ENCODE results near the gene CHRNA9.
"Not testable (repeated sequence)": the region's sequence is repeated elsewhere in the genome, so short reads cannot be mapped to it uniquely, and the experiment has no call there.

The CHRNA9 gene

DNA sequence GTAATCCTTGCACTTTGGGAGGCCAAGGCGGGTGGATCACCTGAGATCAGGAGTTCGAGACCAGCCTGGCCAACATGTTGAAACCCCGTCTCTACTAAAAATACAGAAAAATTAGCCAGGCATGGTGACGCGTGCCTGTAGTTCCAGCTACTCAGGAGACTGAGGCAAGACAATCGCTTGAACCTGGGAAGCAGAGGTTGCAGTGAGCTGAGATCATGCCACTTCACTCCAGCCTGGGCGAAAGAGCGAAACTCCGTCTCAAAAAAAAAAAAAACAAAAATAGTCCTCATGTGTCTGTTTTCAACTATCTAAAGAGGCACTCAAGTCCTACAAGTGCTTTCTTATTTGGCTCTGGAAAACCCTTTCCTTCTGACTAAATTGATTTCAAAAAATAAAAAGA lies 57.1 kb downstream of the CHRNA9 start:
- not testable (repeated sequence) for DNase-seq

DNA sequence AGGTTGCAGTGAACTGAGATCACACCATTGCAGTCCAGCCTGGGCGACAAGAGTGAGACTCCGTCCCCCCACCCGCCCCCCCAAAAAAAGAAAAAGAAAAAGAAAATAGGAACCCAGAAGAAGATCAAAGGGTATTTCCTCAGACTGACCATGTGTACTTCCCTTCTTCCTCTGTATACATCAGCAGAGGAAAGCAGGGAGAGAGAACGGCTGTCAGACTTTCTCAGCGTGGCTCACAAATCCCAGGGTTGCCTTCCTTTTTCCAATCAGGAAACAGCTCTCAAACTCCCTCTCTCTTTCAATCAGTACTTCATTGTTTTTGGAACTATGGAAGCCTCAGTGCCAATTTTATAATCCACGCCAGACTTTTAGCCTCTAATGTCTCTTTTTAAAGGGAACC lies 59.1 kb downstream of the CHRNA9 start:
- DNase-seq = no peak

DNA sequence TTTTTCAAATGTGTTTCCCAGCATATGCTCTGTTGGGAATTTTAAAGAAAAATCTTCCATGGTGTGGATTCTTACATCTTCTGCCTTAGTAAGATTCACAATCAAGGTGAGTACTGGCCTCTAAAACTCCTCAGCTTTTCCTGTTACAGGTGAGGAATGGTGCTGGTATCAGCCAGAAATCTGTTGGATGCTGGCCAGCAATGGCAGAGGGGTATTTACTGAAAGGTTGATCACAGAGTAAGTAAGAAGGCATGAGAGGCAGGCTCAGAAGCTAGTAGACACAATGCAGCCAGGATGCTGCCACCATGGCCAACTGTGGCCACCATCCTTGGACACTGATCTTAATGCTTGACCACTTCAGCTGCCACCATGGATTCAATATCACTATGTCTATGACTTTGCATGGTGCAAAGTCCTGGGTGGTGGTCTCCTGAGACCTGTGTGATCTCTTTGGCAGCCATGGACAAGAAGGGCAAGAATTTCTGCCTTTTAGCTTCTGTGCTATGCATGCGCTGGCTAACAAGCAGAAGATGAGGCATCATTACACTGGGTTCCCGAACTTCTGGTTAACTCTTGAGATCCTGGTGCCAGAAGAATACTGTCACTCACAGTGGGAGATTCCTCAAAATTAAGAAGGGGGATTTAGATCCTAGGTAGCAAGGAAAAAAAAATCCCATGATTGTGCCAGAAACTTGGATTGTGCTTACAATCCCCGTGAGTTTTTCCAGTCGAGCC lies 60.2 kb downstream of the CHRNA9 start:
- DNase-seq = peak; percentile 72

DNA sequence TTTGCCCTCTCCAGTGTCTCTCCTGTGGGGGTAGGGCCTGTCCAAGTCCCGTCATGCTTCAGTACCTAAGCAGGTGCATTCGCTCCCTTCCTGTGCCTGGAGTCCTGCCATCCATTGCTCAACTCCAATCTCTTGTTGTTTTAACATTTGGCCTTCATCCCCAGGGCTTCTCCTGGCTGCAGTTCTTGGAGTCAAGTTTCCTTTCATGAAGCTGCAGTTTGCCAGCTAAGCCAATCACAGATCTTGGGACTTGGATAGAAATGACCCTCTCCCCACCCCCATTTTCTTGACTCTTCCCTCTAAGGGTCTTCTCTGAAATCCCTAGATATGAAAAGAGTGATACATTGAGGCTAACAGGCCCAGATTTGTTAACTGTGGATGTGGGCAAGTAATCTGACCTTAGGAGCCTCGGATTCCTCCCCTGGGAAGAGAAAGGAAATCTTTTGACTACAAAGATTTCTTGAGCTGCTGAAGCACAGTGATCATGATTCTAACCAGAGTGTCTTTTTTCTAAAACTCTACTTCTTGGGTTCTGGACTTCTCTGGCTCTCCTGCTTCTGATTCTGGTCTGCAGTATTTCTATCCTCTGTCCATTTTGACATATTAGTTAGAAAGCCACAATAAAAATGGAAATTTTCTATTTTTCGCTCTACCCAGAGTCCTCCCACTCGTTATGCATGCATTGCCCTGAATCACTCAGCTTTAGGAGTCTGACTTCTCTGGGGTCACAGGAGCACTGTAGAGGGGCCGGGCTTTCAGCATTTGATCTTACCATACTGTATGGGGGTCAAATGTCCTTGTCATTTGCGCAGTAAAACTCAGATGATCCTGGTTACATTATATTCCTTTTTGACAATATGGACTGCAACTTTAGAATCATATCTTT lies 61.0 kb downstream of the CHRNA9 start:
- peak; percentile 84 for DNase-seq

DNA sequence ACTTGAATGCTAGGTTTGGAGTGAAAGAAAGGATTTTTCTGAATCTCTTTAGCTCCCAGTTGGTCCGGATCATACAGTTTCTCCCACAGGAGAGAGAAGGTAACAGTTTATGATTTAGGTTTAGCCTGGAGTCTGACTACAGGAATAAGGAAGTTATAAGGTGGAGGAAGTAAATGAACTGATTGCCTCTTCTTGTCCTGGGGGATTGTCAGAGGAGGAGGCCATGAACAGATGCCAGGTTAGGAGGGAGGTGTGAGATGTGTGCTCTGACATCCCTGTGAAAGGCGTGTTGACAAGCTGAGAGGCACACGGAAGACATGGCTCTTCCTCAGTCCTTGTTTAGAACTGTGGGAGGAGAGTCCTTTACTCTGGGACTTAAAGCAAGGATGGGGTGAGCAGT lies 64.4 kb downstream of the CHRNA9 start:
- DNase-seq = no peak

DNA sequence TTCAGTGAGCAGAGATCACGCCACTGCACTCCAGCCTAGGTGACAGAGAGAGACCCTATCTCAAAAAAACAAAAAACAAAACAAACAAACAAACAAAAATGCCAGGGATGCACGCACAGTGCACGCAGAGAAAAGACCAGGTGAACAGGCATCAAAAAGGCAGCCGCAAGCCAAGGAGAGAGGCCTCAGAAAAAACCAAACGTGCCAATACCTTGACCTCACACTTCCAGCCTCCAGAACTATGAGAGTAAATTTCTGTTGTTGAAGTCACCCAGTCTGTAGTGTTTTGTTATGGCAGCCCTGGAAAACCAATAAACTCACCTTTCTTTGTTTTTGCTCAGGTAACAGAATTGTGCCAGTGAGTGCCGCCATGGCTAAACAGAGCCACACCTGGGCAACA lies 66.0 kb downstream of the CHRNA9 start:
- DNase-seq = no peak

DNA sequence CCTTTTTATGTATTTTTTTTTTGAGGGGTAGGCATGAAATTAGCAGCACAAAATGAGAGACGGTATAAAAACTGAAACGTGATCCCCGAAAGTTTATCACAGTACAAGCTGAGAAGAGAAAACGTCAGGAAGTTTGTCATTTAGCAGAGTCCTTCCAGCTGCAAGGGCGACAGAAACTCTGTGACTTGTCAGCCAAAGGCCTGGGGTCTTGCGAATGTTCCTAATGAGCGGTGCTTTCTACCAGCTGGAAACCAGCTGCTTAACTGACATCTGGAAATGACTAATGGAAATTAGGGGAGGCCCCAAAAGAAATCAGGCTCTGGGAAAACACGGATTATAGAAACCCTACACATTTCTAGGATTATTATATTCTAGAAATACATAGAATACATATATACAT lies 66.5 kb downstream of the CHRNA9 start:
- DNase-seq = no peak

DNA sequence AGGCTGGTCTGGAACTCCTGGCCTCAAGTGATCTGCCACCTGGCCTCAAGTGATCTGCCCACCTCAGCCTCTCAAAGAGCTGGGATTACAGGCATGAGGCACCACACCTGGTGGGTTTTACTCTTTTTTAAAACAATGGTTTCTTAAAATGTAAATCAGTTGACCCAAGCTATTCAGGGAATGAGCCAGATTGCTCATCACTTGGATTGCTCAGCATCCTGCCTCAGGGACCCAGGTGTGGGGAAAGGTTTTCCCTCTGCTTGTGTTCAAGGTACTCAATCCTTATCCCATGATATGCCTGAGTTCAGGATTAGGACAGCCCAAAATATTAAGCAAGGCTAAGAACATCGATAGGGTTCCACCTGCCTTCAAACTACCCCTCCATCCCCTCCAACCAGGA lies 67.4 kb downstream of the CHRNA9 start:
- no peak for DNase-seq

DNA sequence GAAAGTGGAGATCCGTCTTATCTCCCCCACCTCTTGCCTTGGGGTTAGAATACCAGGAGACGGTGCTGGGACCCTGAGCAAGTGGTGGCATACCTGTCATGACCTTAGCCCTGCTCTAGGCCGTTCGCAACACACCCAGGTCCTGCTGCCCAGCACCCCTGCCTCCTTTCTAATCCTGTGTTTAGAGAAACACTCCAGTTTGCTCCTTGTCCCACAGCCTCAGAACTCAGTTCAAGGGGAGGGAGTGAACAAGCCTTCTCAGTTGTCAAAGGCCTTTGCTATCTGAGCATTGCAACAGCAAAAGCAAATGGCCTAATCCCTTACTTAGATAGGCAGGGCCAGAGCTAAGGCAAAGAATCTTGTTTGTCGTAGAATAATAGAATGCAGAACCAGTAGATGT lies 67.9 kb downstream of the CHRNA9 start:
- DNase-seq = no peak

Data from NCI-H510A treated with DMSO at 0.1 percent for 48 hours (cell line).